Keratinocyte (primary cell): ENCODE measurements around the gene PPM1M.

Experiments
- EZH2 ChIP-seq: IDR thresholded peaks from one replicate; pipeline ENCODE4 v1.6.1; 2012; ENCODE audit warnings: inconsistent platforms, mild to moderate bottlenecking, low read length, moderate library complexity
- TF ChIP-seq, protein P1 (sequence below), 3 experiments: IDR thresholded peaks in 1 of 3; conservative IDR thresholded peaks in 1 of 3; optimal IDR thresholded peaks in 1 of 3; 2 replicates in 2 of 3; 3 replicates in 1 of 3; pipeline versions ENCODE3 to v1.5.1; 2011; ENCODE audit warnings: low read length in 3 of 3, mild to moderate bottlenecking in 3 of 3, moderate library complexity in 2 of 3, control low read depth in 1 of 3, inconsistent platforms in 1 of 3; ENCODE audit not compliant: insufficient read depth in 2 of 3; ENCODE audit errors: extremely low read depth in 1 of 3

DNA sequence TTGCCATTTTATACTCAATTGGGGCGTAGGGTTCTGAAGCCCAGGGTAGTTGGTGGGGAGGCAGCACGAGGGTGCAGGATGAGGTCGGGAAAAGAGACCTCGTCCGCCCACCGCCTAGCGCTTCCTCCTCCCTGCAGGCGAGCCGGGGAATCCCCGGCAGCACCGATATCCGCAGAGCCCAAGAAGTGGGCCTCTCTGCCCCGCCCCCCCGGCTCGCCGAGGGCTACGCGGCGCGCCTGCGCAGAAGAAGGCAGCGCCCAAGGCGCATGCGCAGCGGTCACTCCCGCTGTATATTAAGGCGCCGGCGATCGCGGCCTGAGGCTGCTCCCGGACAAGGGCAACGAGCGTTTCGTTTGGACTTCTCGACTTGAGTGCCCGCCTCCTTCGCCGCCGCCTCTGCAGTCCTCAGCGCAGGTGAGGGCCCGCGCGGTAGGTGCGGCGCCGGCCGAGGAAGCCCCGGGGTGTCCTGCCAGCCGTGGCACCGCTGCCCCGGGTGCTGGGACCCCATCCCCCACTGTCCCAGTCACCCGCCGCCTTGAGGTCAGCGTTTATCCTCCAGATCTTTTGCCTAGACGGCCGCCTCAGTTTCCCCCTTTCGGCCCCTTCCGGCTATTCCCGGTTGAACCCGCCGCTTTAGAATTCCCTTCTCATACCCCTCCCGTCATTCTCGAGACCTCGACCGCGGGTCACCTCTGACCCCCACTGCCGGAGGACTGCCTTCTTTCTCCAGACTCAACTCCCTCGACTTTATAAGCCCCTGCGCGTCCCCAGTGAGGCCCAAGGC, 47.5 kb upstream of the PPM1M start, which contains the start of gene ALAS1:
- TF ChIP-seq, protein P1, sequence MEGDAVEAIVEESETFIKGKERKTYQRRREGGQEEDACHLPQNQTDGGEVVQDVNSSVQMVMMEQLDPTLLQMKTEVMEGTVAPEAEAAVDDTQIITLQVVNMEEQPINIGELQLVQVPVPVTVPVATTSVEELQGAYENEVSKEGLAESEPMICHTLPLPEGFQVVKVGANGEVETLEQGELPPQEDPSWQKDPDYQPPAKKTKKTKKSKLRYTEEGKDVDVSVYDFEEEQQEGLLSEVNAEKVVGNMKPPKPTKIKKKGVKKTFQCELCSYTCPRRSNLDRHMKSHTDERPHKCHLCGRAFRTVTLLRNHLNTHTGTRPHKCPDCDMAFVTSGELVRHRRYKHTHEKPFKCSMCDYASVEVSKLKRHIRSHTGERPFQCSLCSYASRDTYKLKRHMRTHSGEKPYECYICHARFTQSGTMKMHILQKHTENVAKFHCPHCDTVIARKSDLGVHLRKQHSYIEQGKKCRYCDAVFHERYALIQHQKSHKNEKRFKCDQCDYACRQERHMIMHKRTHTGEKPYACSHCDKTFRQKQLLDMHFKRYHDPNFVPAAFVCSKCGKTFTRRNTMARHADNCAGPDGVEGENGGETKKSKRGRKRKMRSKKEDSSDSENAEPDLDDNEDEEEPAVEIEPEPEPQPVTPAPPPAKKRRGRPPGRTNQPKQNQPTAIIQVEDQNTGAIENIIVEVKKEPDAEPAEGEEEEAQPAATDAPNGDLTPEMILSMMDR (optimal IDR thresholded peaks at IDR 0.05 in 1 of 3, IDR thresholded peaks at IDR 0.05 in 1 of 3, conservative IDR thresholded peaks at IDR 0.05 in 1 of 3; ENCODE audit: extremely low read depth in 1 of 3, insufficient read depth in 2 of 3, low read length in 3 of 3), result no peak
- TF ChIP-seq EZH2, result no peak
